Neural progenitor cell (in vitro differentiated cells): ENCODE results near the gene NRG3. TPM values are rescaled to one million over a fixed set of nuclear protein-coding genes. Genes with fewer than 3 reads are reported as not detected.

ENCODE experiments used
- DNase-seq: peaks from one replicate; pipeline ENCODE4 v3.0.0-alpha.2; 2016; ENCODE audit warnings: low spot score
- H2AFZ ChIP-seq: fragments of 200-600 bp; sonication (generic); replicated peaks from 2 replicates; pipeline ENCODE4 v1.6.1; 2016; ENCODE audit warnings: antibody characterized with exemption
- H3F3A ChIP-seq: fragments of 200-600 bp; sonication (generic); 2 replicates; pipeline ENCODE4 v1.6.1; 2016; ENCODE audit warnings: antibody characterized with exemption, low read depth
- H3K27ac ChIP-seq: fragments of 200-600 bp; sonication (generic); 2 replicates; pipeline ENCODE4 v1.5.1; 2016; ENCODE audit warnings: mild to moderate bottlenecking
- H3K27me3 ChIP-seq: fragments of 200-600 bp; sonication (generic); 2 replicates; pipeline ENCODE4 v1.6.1; 2016; ENCODE audit warnings: mild to moderate bottlenecking, moderate library complexity
- H3K36me3 ChIP-seq: fragments of 200-600 bp; sonication (generic); 2 replicates; pipeline ENCODE4 v1.5.1; 2016
- H3K4me1 ChIP-seq: fragments of 200-600 bp; sonication (generic); 2 replicates; pipeline ENCODE4 v1.6.1; 2016; ENCODE audit warnings: mixed run types
- H3K4me2 ChIP-seq: fragments of 200-600 bp; sonication (generic); 2 replicates; pipeline ENCODE4 v1.6.1; 2016
- H3K4me3 ChIP-seq: fragments of 200-600 bp; sonication (generic); 2 replicates; pipeline ENCODE4 v1.5.1; 2016
- H3K79me2 ChIP-seq: fragments of 200-600 bp; sonication (generic); 2 replicates; pipeline ENCODE4 v1.6.1; 2016; ENCODE audit warnings: low read depth
- H3K9ac ChIP-seq: fragments of 200-600 bp; sonication (generic); 2 replicates; pipeline ENCODE4 v1.6.1; 2016
- H3K9me3 ChIP-seq: fragments of 200-600 bp; sonication (generic); 2 replicates; pipeline ENCODE4 v1.5.1; 2016; ENCODE audit warnings: low read depth
- H4K20me1 ChIP-seq: fragments of 200-600 bp; sonication (generic); 2 replicates; pipeline ENCODE4 v1.6.1; 2016; ENCODE audit warnings: low read depth
- H3K27ac Mint-ChIP-seq: 3 replicates; pipeline ENCODE4 v1.8.0; 2021; ENCODE audit warnings: mixed read lengths
- H3K27me3 Mint-ChIP-seq: 2 replicates; pipeline ENCODE4 v1.8.0; 2022; ENCODE audit warnings: low read depth, mild to moderate bottlenecking, inconsistent platforms, moderate library complexity, mixed read lengths; ENCODE audit not compliant: insufficient read depth
- H3K36me3 Mint-ChIP-seq: 3 replicates; pipeline ENCODE4 v1.8.0; 2021; ENCODE audit warnings: mixed read lengths
- H3K4me1 Mint-ChIP-seq: 3 replicates; pipeline ENCODE4 v1.8.0; 2021; ENCODE audit warnings: mixed read lengths
- H3K4me3 Mint-ChIP-seq: 3 replicates; pipeline ENCODE4 v1.8.0; 2021; ENCODE audit warnings: mild to moderate bottlenecking, moderate library complexity, mixed read lengths
- H3K9me3 Mint-ChIP-seq: 3 replicates; pipeline ENCODE4 v1.8.0; 2020; ENCODE audit warnings: mixed read lengths
- CTCF ChIP-seq: fragments of 200-600 bp; sonication (generic); IDR thresholded peaks from 2 replicates; pipeline ENCODE4 v1.5.1; 2017; ENCODE audit warnings: antibody characterized with exemption, mild to moderate bottlenecking
- EZH2 ChIP-seq: fragments of 200-600 bp; sonication (generic); IDR thresholded peaks from 2 replicates; pipeline ENCODE4 v1.6.1; 2017; ENCODE audit warnings: antibody characterized with exemption, mild to moderate bottlenecking, moderate library complexity
- EZH2phosphoT487 ChIP-seq: fragments of 200-600 bp; sonication (generic); IDR thresholded peaks from 2 replicates; pipeline ENCODE4 v1.6.1; 2017; ENCODE audit warnings: antibody characterized with exemption
- total RNA-seq: library from RNA; depleted of rRNA; stranded (reverse); fragments of >200 nt; gene quantifications from 2 replicates; pipeline ENCODE4 v1.2.3, GENCODE V29; 2015; ENCODE audit warnings: low replicate concordance

Gene NRG3
- total RNA-seq, 1 donor from 2014 or later: 1.9 TPM

GRCh38 chr10:82245157-82245556 is 370.2 kb downstream of the NRG3 start:
- Histone ChIP-seq H2AFZ (no peak overlapping the region), H3K27ac (no peak overlapping the region), H4K20me1 (no peaks in the 10 kb centered on the region), H3K27me3 (no peaks in the 10 kb centered on the region), H3F3A (no peaks in the 10 kb centered on the region), H3K9ac (no peak overlapping the region), H3K4me2 (no peak overlapping the region), H3K4me1 (peaks cover 16% of the 10 kb centered on the region), H3K4me3 (no peak overlapping the region), H3K9me3 (no peaks in the 10 kb centered on the region), H3K79me2 (no peaks in the 10 kb centered on the region), H3K36me3 (no peaks in the 10 kb centered on the region)
- no peak overlapping the region for H3K4me3 Mint-ChIP-seq
- no peak for TF ChIP-seq EZH2
- no peak for TF ChIP-seq EZH2phosphoT487
- no peak for TF ChIP-seq CTCF
- peaks cover 9% of the 10 kb centered on the region for H3K4me1 Mint-ChIP-seq
- no peaks in the 10 kb centered on the region for H3K27me3 Mint-ChIP-seq
- H3K9me3 Mint-ChIP-seq: peaks cover 4% of the 10 kb centered on the region
- H3K27ac Mint-ChIP-seq: no peak overlapping the region
- H3K36me3 Mint-ChIP-seq: peaks cover 1% of the 10 kb centered on the region
- DNase-seq: peak; percentile 43

DNA sequence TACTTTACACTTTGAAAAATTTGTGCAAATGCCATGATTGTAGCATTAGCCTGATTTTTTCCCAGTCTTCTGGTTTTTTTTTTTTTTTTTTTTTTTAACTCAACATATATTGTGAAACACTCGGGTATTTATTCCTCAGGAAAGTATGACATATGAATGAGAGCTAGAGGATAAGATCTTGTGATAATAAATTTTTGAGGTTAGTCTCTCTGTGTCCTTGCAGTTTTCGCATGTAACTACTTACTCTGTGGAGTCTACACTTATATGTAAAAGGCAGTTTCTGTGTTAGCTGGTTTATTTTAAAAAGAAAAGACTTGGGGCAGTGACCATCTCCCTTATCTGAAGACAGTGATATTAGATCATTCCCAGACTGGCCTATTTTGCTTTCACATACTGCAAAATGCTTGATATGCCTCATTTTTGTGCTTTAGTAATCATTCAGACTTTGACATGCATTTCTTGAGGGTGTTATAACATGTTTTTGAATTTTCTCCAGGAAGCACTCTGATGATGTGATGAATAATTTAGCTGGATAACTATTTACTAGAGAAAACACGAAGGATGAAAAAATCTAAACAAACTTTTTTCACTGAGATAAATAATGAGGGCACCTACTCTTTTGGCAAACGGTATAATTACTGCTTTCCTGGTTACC is 371.0 kb downstream of the NRG3 start:
- H3K27me3 Mint-ChIP-seq: no peaks in the 10 kb centered on the region

GRCh38 chr10:82249141-82249540 is 374.1 kb downstream of the NRG3 start:
- H3K36me3 Mint-ChIP-seq: no peaks in the 10 kb centered on the region
- Histone ChIP-seq H3F3A (peaks cover 19% of the 10 kb centered on the region), H3K27ac (no peak overlapping the region), H3K36me3 (no peaks in the 10 kb centered on the region), H3K9ac (no peak overlapping the region), H3K4me2 (no peak overlapping the region), H3K4me1 (peaks cover 28% of the 10 kb centered on the region), H3K4me3 (no peak overlapping the region), H3K79me2 (no peaks in the 10 kb centered on the region), H3K9me3 (no peaks in the 10 kb centered on the region), H4K20me1 (peaks cover 10% of the 10 kb centered on the region), H3K27me3 (no peaks in the 10 kb centered on the region), H2AFZ (no peak overlapping the region)
- H3K9me3 Mint-ChIP-seq: no peaks in the 10 kb centered on the region
- no peak for TF ChIP-seq EZH2
- TF ChIP-seq EZH2phosphoT487: no peak
- TF ChIP-seq CTCF: no peak
- no peak for DNase-seq
- H3K4me1 Mint-ChIP-seq: peaks cover 13% of the 10 kb centered on the region
- no peak overlapping the region for H3K4me3 Mint-ChIP-seq
- H3K27ac Mint-ChIP-seq: no peak overlapping the region
- no peaks in the 10 kb centered on the region for H3K27me3 Mint-ChIP-seq

More for the DNA sequence above, 371.0 kb downstream of the NRG3 start:
- H3K27ac Mint-ChIP-seq: no peak overlapping the region
- Histone ChIP-seq H3K4me1 (peaks cover 21% of the 10 kb centered on the region), H3K4me2 (no peak overlapping the region), H3K4me3 (no peak overlapping the region), H3K36me3 (no peaks in the 10 kb centered on the region), H4K20me1 (peaks cover 2% of the 10 kb centered on the region), H2AFZ (no peak overlapping the region), H3F3A (peaks cover 6% of the 10 kb centered on the region), H3K27ac (no peak overlapping the region), H3K9me3 (no peaks in the 10 kb centered on the region), H3K27me3 (no peaks in the 10 kb centered on the region), H3K79me2 (no peaks in the 10 kb centered on the region), H3K9ac (no peak overlapping the region)
- H3K4me1 Mint-ChIP-seq: peaks cover 9% of the 10 kb centered on the region
- H3K9me3 Mint-ChIP-seq: peaks cover 4% of the 10 kb centered on the region
- peaks cover 1% of the 10 kb centered on the region for H3K36me3 Mint-ChIP-seq
- TF ChIP-seq EZH2phosphoT487 (no peak), CTCF (no peak), EZH2 (no peak)
- H3K4me3 Mint-ChIP-seq: no peak overlapping the region
- DNase-seq: no peak
